ENCODE data around the gene CEPT1.

CEPT1 gene

DNA sequence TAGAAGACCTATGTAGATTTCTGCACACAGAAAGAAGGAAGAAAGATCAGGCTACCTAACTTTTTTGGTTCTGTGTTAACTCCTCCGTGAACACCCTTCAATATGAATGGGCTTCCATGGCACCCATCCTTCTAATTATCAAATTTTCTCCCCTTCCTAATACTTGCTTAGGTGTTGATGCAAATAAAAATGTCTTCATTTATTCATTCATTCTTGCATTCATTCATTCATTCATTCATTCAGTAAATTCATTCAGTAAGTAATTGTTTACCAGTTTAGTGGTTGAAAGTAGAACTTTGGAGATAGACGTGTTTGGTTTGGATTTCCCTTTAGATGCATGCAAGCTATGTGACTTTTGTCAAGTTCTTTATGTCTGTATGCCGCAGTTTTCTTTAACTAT, 92.1 kb downstream of the CEPT1 start:
- no peak overlapping the region for H3K4me3 ChIP-seq (ENCODE audit: low read depth, low read length)
- peaks cover 16% of the 10 kb centered on the region for H3K4me1 ChIP-seq
- no peak overlapping the region for H3K9ac ChIP-seq
- no peaks in the 10 kb centered on the region for H3K79me2 ChIP-seq
- no peak overlapping the region for H3K27ac ChIP-seq
- H3K4me2 ChIP-seq (ENCODE audit: low read length), result no peak overlapping the region
- no peaks in the 10 kb centered on the region for H3K9me3 ChIP-seq (ENCODE audit: control insufficient read depth, low read length)
- TF ChIP-seq, protein P1, sequence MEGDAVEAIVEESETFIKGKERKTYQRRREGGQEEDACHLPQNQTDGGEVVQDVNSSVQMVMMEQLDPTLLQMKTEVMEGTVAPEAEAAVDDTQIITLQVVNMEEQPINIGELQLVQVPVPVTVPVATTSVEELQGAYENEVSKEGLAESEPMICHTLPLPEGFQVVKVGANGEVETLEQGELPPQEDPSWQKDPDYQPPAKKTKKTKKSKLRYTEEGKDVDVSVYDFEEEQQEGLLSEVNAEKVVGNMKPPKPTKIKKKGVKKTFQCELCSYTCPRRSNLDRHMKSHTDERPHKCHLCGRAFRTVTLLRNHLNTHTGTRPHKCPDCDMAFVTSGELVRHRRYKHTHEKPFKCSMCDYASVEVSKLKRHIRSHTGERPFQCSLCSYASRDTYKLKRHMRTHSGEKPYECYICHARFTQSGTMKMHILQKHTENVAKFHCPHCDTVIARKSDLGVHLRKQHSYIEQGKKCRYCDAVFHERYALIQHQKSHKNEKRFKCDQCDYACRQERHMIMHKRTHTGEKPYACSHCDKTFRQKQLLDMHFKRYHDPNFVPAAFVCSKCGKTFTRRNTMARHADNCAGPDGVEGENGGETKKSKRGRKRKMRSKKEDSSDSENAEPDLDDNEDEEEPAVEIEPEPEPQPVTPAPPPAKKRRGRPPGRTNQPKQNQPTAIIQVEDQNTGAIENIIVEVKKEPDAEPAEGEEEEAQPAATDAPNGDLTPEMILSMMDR (IDR thresholded peaks at IDR 0.05), result no peak
- H3K27me3 ChIP-seq (ENCODE audit: control insufficient read depth, insufficient read depth, low read length), result no peaks in the 10 kb centered on the region
- H2AFZ ChIP-seq, result no peak overlapping the region
- no peaks in the 10 kb centered on the region for H3K36me3 ChIP-seq (ENCODE audit: control insufficient read depth, insufficient read depth, low read length)

- Histone ChIP-seq H3K27me3 (ENCODE audit: control insufficient read depth, insufficient read depth, low read length) (no peaks in the 10 kb centered on the region), H3K36me3 (ENCODE audit: control insufficient read depth, insufficient read depth, low read length) (no peaks in the 10 kb centered on the region), H3K9ac (no peak overlapping the region), H3K9me3 (ENCODE audit: control insufficient read depth, low read length) (no peaks in the 10 kb centered on the region), H3K79me2 (no peaks in the 10 kb centered on the region), H2AFZ (no peak overlapping the region), H3K27ac (no peak overlapping the region), H3K4me2 (ENCODE audit: low read length) (no peak overlapping the region), H3K4me3 (ENCODE audit: low read depth, low read length) (no peak overlapping the region), H3K4me1 (peaks cover 31% of the 10 kb centered on the region)
- TF ChIP-seq, protein P1 (IDR thresholded peaks at IDR 0.05), result no peak
Observed at GRCh38 chr1:111234258-111234657, 94.2 kb downstream of the CEPT1 start.
